SKM-1 (cell line): ENCODE results near the gene ATXN10.
"Not testable (repeated sequence)": the region's sequence is repeated elsewhere in the genome, so short reads cannot be mapped to it uniquely, and the experiment has no call there.

Experiments
- DNase-seq: peaks from one replicate; lab custom pipeline; 2025; ENCODE audit not compliant: unreplicated experiment; lab: John Stamatoyannopoulos, UW

ATXN10 gene

GRCh38 chr22:45671783-45672563, at the start of gene ATXN10:
ATXN10 (plus strand) TSS chr22:45671834; CDS start chr22:45672064, 230 bp downstream.
- peak; percentile 41 for DNase-seq

- DNase-seq: no peak
These were observed 49.6 kb upstream of the ATXN10 start for GRCh38 chr22:45621836-45622600.

- DNase-seq: not testable (repeated sequence)
These were observed 48.0 kb upstream of the ATXN10 start for GRCh38 chr22:45623464-45624145.

- DNase-seq: no peak
These were observed 45.4 kb upstream of the ATXN10 start for GRCh38 chr22:45626198-45626651.

GRCh38 chr22:45627489-45628233, 44.0 kb upstream of the ATXN10 start:
- DNase-seq: no peak

GRCh38 chr22:45628515-45628914, 43.1 kb upstream of the ATXN10 start:
- no peak for DNase-seq

- DNase-seq: no peak
These were observed 42.1 kb upstream of the ATXN10 start for GRCh38 chr22:45629469-45630089.

GRCh38 chr22:45630436-45630835, 41.2 kb upstream of the ATXN10 start:
- DNase-seq: no peak

GRCh38 chr22:45631140-45631840, 40.3 kb upstream of the ATXN10 start:
- DNase-seq: no peak

- no peak for DNase-seq
These were observed 39.8 kb upstream of the ATXN10 start for GRCh38 chr22:45631841-45632238.

- DNase-seq: no peak
These were observed 38.7 kb upstream of the ATXN10 start for GRCh38 chr22:45632791-45633515.

GRCh38 chr22:45636683-45637082, 35.0 kb upstream of the ATXN10 start:
- DNase-seq: no peak

- no peak for DNase-seq
These were observed 33.4 kb upstream of the ATXN10 start for GRCh38 chr22:45638197-45638596.

- DNase-seq: peak; percentile 65
These were observed 32.5 kb upstream of the ATXN10 start for GRCh38 chr22:45638834-45639746.

GRCh38 chr22:45639747-45640102, 31.9 kb upstream of the ATXN10 start:
- no peak for DNase-seq

GRCh38 chr22:45640291-45640940, 31.2 kb upstream of the ATXN10 start:
- DNase-seq: no peak

GRCh38 chr22:45640941-45641621, 30.6 kb upstream of the ATXN10 start:
- DNase-seq: no peak
